Neutrophil (primary cell): ENCODE measurements around the gene CSNK1G1.
A peak's percentile ranks its signal among the peaks of the same experiment; 100 is the strongest.
"Not testable (repeated sequence)": the region's sequence is repeated elsewhere in the genome, so short reads cannot be mapped to it uniquely, and the experiment has no call there.

Source experiments
- H3K27ac ChIP-seq: fragments of 200-600 bp; sonication (generic); 2 replicates; pipeline ENCODE4 v1.5.1; 2016; ENCODE audit warnings: mild to moderate bottlenecking, moderate library complexity
- H3K27me3 ChIP-seq: fragments of 200-600 bp; sonication (generic); 2 replicates; pipeline ENCODE4 v1.6.0; 2016; ENCODE audit warnings: mild to moderate bottlenecking
- H3K36me3 ChIP-seq: fragments of 200-600 bp; sonication (generic); 2 replicates; pipeline ENCODE4 v1.5.1; 2017
- H3K4me1 ChIP-seq, 2 experiments: fragments of 200-600 bp in 1 of 2; sonication (generic) in 1 of 2; 1 replicate in 1 of 2; 2 replicates in 1 of 2; pipeline versions ENCODE4 v1.5.1 to v1.6.1; 2013 to 2016; ENCODE audit warnings: low read depth in 1 of 2, low read length in 1 of 2, mild to moderate bottlenecking in 1 of 2, moderate library complexity in 1 of 2; ENCODE audit not compliant: control insufficient read depth in 1 of 2, insufficient read depth in 1 of 2
- H3K4me3 ChIP-seq, 2 experiments: fragments of 200-600 bp in 1 of 2; sonication (generic) in 1 of 2; 1 replicate in 1 of 2; 2 replicates in 1 of 2; pipeline ENCODE4 v1.5.1; 2013 to 2016; ENCODE audit warnings: low read depth in 1 of 2, low read length in 1 of 2, mild to moderate bottlenecking in 1 of 2, moderate library complexity in 1 of 2
- H3K9me3 ChIP-seq: fragments of 200-600 bp; sonication (generic); 2 replicates; pipeline ENCODE4 v1.5.1; 2016
- TF ChIP-seq, protein P1 (sequence below): fragments of 200-600 bp; sonication (generic); IDR thresholded peaks from 2 replicates; pipeline ENCODE4 v1.5.1; 2016; ENCODE audit warnings: antibody characterized with exemption

The CSNK1G1 gene

DNA sequence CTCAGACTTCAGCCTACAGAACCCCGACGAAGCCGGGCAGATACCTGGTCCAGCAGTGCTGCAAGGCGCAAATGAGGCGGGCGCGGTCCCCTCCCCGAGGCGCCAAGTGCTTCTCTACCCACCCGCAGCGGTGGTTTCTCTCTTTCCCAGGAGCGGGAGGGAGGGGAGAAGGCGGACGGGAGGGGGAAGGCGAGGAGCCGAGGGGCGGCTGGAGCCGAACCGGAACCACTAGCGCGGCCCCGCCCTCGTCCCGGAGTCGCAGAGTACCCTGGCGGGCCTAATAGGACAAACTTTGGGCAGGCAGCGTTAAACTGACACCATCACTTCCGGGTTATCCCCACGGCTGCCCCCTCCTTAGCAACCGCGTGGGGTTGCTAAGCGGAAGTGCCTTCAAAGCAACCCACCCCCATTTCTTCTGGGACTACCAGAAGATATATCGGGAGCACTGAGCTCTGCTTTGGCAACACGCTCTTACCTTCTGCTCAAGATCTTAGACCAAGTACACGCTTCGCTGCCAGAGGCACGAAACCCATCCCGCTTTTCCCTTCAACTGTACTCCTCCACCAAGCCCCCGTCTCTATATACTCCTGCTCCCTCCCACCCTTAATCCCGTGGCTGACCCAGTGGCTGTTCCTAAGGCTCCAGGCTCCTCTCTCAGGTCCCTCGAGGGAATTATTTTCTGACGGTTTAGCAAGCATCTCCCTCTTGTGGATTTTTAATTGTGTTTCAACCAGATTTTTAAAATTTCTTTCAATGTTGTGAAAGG lies at the start of gene CSNK1G1:
TSS of gene CSNK1G1 (minus strand) at position 230 of the 766 bp plus-strand sequence. CDS start 55,674 bp downstream, outside the sequence.
- H3K27me3 ChIP-seq, result no peaks in the 10 kb centered on the region
- H3K4me3 ChIP-seq, result peak within 1 kb of the TSS; percentile 89 to 93
- H3K27ac ChIP-seq, result peak within 1 kb of the TSS; percentile 87
- TF ChIP-seq, protein P1, sequence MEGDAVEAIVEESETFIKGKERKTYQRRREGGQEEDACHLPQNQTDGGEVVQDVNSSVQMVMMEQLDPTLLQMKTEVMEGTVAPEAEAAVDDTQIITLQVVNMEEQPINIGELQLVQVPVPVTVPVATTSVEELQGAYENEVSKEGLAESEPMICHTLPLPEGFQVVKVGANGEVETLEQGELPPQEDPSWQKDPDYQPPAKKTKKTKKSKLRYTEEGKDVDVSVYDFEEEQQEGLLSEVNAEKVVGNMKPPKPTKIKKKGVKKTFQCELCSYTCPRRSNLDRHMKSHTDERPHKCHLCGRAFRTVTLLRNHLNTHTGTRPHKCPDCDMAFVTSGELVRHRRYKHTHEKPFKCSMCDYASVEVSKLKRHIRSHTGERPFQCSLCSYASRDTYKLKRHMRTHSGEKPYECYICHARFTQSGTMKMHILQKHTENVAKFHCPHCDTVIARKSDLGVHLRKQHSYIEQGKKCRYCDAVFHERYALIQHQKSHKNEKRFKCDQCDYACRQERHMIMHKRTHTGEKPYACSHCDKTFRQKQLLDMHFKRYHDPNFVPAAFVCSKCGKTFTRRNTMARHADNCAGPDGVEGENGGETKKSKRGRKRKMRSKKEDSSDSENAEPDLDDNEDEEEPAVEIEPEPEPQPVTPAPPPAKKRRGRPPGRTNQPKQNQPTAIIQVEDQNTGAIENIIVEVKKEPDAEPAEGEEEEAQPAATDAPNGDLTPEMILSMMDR, result no peak
- no peaks in the 10 kb centered on the region for H3K36me3 ChIP-seq
- peaks cover 10 to 16% of the 10 kb centered on the region in 2 experiments for H3K4me1 ChIP-seq
- H3K9me3 ChIP-seq, result no peaks in the 10 kb centered on the region

DNA sequence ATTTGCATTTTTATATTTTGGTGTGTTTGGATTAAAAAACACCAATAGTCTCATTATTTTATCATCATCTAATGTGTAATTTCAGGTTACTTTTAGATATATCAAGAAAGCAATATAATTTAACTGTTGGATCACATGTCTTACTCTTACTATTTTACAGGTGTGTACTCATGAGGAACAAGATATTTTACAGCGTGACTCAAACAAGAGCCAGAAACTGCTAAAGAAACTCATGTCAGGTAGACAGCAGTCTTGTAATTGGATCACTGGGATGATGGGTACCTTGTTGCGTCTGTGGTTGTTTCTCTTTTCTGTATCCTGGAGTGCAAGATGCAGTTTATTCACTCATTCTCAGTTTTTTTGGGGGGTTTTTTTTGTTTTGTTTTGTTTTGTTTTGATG lies 44.6 kb upstream of the CSNK1G1 start:
- TF ChIP-seq, protein P1, result no peak
- Histone ChIP-seq H3K27ac (no peak overlapping the region), H3K27me3 (no peaks in the 10 kb centered on the region), H3K4me1 (no peaks in the 10 kb centered on the region), H3K9me3 (no peaks in the 10 kb centered on the region), H3K4me3 (no peak overlapping the region), H3K36me3 (peaks cover 94% of the 10 kb centered on the region)

DNA sequence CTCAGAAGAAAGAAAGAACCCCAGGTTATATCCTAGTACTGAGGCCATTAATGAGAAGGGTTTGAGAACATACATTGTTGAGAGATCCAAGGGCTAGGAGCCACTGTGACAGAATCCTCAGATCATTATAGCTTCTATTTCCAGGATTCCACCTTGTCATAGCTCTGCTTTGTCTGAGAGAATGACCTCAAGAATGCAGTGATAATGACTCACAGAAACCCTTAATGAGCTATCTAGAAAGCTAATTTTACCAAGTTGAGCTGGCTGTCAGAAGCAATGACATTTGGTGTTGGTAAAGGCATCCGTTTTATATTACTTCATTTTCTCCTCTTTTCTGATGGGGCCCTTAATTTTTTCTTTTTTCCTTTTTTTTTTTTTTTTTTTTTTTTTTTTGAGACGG lies 42.6 kb upstream of the CSNK1G1 start:
- TF ChIP-seq, protein P1, result no peak
- no peaks in the 10 kb centered on the region for H3K4me1 ChIP-seq
- no peak overlapping the region for H3K4me3 ChIP-seq
- no peak overlapping the region for H3K27ac ChIP-seq
- H3K9me3 ChIP-seq, result no peaks in the 10 kb centered on the region
- H3K27me3 ChIP-seq, result no peaks in the 10 kb centered on the region
- H3K36me3 ChIP-seq, result peaks cover 97% of the 10 kb centered on the region

DNA sequence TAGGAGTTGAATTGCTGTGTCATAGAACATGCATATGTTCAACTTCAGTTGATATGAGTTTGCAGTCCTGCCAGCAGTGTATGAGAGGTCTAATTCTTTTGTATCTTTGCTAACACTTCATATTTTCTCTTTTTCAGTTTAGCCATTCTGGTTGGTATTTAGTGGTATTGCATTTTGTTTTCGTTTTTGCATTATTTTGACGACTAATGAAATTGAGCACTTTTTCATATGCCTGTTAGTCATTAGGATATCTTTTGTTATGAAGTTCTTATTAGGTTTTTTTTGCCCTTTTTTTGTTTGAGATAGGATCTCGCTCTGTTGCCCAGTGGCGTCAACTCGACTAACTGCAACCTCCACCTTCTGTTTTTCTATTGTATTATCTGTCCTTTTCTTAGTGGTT lies 40.8 kb upstream of the CSNK1G1 start:
- H3K36me3 ChIP-seq, result peaks cover 82% of the 10 kb centered on the region
- H3K27me3 ChIP-seq, result no peaks in the 10 kb centered on the region
- H3K9me3 ChIP-seq, result no peaks in the 10 kb centered on the region
- TF ChIP-seq, protein P1, result no peak
- no peak overlapping the region for H3K27ac ChIP-seq
- H3K4me3 ChIP-seq, result no peak overlapping the region
- no peaks in the 10 kb centered on the region for H3K4me1 ChIP-seq

DNA sequence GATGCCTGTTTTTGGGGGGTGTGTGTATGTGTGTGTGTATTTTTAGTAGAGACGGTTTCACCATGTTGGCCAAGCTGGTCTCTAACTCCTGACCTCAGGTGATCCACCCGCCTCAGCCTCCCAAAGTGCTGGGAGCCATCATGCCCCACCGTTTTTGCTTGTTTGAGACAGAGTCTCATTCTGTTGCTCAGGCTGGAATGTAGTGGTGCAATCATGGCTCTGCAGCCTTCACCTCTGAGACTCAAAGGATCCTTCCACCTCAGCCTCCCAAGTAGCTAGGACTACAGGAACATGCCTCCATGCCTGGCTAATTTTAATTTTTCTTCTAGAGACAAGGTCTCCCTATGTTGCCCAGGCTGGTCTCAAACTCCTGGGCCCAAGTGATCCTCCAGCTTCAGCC lies 36.5 kb upstream of the CSNK1G1 start:
- H3K4me3 ChIP-seq, H3K27ac ChIP-seq, H3K9me3 ChIP-seq, H3K27me3 ChIP-seq: not testable (repeated sequence)
- Histone ChIP-seq H3K36me3 (peaks cover 41% of the 10 kb centered on the region), H3K4me1 (peaks cover 12 to 15% of the 10 kb centered on the region in 2 experiments)

DNA sequence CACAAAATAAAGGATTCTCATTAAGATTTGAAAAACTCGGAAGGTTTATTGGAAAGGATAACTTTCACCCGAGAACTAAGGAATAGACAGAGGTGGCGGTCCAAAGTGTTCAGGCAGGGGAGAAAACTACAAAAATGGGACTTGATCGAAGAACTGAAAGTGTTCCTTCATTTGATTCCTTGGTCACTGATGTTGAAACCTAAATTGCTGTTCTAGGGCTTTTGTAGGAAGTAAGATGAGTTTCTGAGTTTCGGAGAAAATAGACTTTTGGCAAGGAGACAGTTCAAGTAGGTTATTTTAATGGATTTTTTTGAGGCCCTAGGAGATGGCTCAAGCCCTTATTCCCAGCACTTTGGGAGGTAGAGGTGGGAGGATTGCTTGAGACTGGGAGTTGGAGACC lies 33.1 kb upstream of the CSNK1G1 start:
- no peak overlapping the region for H3K27ac ChIP-seq
- peaks cover 7% of the 10 kb centered on the region for H3K36me3 ChIP-seq
- H3K4me1 ChIP-seq, result peaks cover 12 to 23% of the 10 kb centered on the region in 2 experiments
- no peak overlapping the region for H3K4me3 ChIP-seq
- no peaks in the 10 kb centered on the region for H3K27me3 ChIP-seq
- no peaks in the 10 kb centered on the region for H3K9me3 ChIP-seq
- TF ChIP-seq, protein P1, result no peak
